GM19397 (cell line): ENCODE data around the gene NMNAT2.
"Not testable (repeated sequence)": the region's sequence is repeated elsewhere in the genome, so short reads cannot be mapped to it uniquely, and the experiment has no call there.

Experiments
- ATAC-seq: cut with Tn5 transposase; IDR thresholded peaks from one replicate; pipeline ENCODE4 v1.9.1; 2021; ENCODE audit warnings: mild to moderate bottlenecking, moderate library complexity; ENCODE audit not compliant: unreplicated experiment

Gene NMNAT2

GRCh38 chr1:183417772-183418491 is at the start of gene NMNAT2:
TSS of gene NMNAT2 (minus strand) at chr1:183418380. CDS start at chr1:183418267, 113 bp downstream.
- ATAC-seq, result no peak

GRCh38 chr1:183467687-183468086 is 49.5 kb upstream of the NMNAT2 start:
- no peak for ATAC-seq

- ATAC-seq, result no peak
Observed at GRCh38 chr1:183466781-183467180, 48.6 kb upstream of the NMNAT2 start.

GRCh38 chr1:183463566-183463965 is 45.4 kb upstream of the NMNAT2 start:
- no peak for ATAC-seq

- no peak for ATAC-seq
Observed at GRCh38 chr1:183461350-183461749, 43.2 kb upstream of the NMNAT2 start.

GRCh38 chr1:183460596-183460995 is 42.4 kb upstream of the NMNAT2 start:
- ATAC-seq, result no peak

GRCh38 chr1:183457449-183457848 is 39.3 kb upstream of the NMNAT2 start:
- ATAC-seq, result no peak

GRCh38 chr1:183456826-183457225 is 38.6 kb upstream of the NMNAT2 start:
- ATAC-seq, result no peak

GRCh38 chr1:183454377-183454776 is 36.2 kb upstream of the NMNAT2 start:
- no peak for ATAC-seq

- no peak for ATAC-seq
Observed at GRCh38 chr1:183450093-183450492, 31.9 kb upstream of the NMNAT2 start.

GRCh38 chr1:183449223-183449770 is 31.1 kb upstream of the NMNAT2 start:
- no peak for ATAC-seq

GRCh38 chr1:183444243-183444642 is 26.1 kb upstream of the NMNAT2 start:
- ATAC-seq, result no peak

GRCh38 chr1:183443466-183443865 is 25.3 kb upstream of the NMNAT2 start:
- ATAC-seq, result no peak

GRCh38 chr1:183443011-183443410 is 24.8 kb upstream of the NMNAT2 start:
- ATAC-seq, result no peak

- ATAC-seq, result no peak
Observed at GRCh38 chr1:183438060-183438459, 19.9 kb upstream of the NMNAT2 start.

- ATAC-seq, result no peak
Observed at GRCh38 chr1:183435497-183435896, 17.3 kb upstream of the NMNAT2 start.

GRCh38 chr1:183433703-183434102 is 15.5 kb upstream of the NMNAT2 start:
- ATAC-seq, result no peak

GRCh38 chr1:183432548-183432875 is 14.3 kb upstream of the NMNAT2 start:
- no peak for ATAC-seq

GRCh38 chr1:183431840-183432547 is 13.8 kb upstream of the NMNAT2 start:
- ATAC-seq, result no peak

GRCh38 chr1:183427591-183427990 is 9.4 kb upstream of the NMNAT2 start:
- ATAC-seq, result not testable (repeated sequence)

GRCh38 chr1:183424691-183425090 is 6.5 kb upstream of the NMNAT2 start:
- no peak for ATAC-seq

- no peak for ATAC-seq
Observed at GRCh38 chr1:183423541-183423940, 5.4 kb upstream of the NMNAT2 start.
